Adipocyte (in vitro differentiated cells): Measurements from ENCODE around the gene FAM171A2.
"Not testable (repeated sequence)": the region's sequence is repeated elsewhere in the genome, so short reads cannot be mapped to it uniquely, and the experiment has no call there.

ENCODE experiments used
- DNase-seq: peaks from one replicate; pipeline ENCODE4 v3.0.0-alpha.2; 2015; ENCODE audit warnings: low read depth
- H3K27me3 ChIP-seq: replicated peaks from 2 replicates; pipeline ENCODE4 v1.7.0; 2013; ENCODE audit warnings: mild to moderate bottlenecking, low read length, moderate library complexity; ENCODE audit not compliant: control insufficient read depth, insufficient read depth
- H3K36me3 ChIP-seq: 2 replicates; pipeline ENCODE4 v1.7.0; 2013; ENCODE audit warnings: low read length, mild to moderate bottlenecking, moderate library complexity; ENCODE audit not compliant: control insufficient read depth, insufficient read depth, severe bottlenecking
- H3K4me1 ChIP-seq: 2 replicates; pipeline ENCODE4 v1.7.0; 2013; ENCODE audit warnings: mild to moderate bottlenecking, low read length, moderate library complexity; ENCODE audit not compliant: control insufficient read depth, insufficient read depth
- H3K4me3 ChIP-seq: 2 replicates; pipeline ENCODE4 v1.7.0; 2013; ENCODE audit warnings: mild to moderate bottlenecking, low read length, moderate library complexity
- H3K9ac ChIP-seq: 2 replicates; pipeline ENCODE4 v1.7.0; 2013; ENCODE audit warnings: mild to moderate bottlenecking, low read length, moderate library complexity
- H3K9me3 ChIP-seq: 2 replicates; pipeline ENCODE4 v1.7.0; 2013; ENCODE audit warnings: mild to moderate bottlenecking, low read length, moderate library complexity; ENCODE audit not compliant: control insufficient read depth

The FAM171A2 gene

GRCh38 chr17:44363613-44364159, at the start of gene FAM171A2:
Gene FAM171A2, minus strand, starts transcription at chr17:44363853. Its CDS starts 139 bp downstream, at chr17:44363714.
- Histone ChIP-seq H3K4me3 (peak within 1 kb of the TSS; percentile 83), H3K4me1 (peaks cover 20% of the 10 kb centered on the region), H3K9me3 (no peaks in the 10 kb centered on the region), H3K27me3 (peaks cover 8% of the 10 kb centered on the region), H3K36me3 (no peaks in the 10 kb centered on the region), H3K9ac (peak within 1 kb of the TSS; percentile 85)
- DNase-seq, result peak; percentile 87

GRCh38 chr17:44409309-44410028, 45.8 kb upstream of the FAM171A2 start:
- Histone ChIP-seq H3K4me1 (peaks cover 10% of the 10 kb centered on the region), H3K9me3 (no peaks in the 10 kb centered on the region), H3K36me3 (peaks cover 8% of the 10 kb centered on the region), H3K27me3 (no peaks in the 10 kb centered on the region), H3K4me3 (no peak overlapping the region), H3K9ac (no peak overlapping the region)
- DNase-seq, result no peak

GRCh38 chr17:44408786-44409185, 45.1 kb upstream of the FAM171A2 start:
- Histone ChIP-seq H3K36me3 (peaks cover 15% of the 10 kb centered on the region), H3K9ac (no peak overlapping the region), H3K9me3 (no peaks in the 10 kb centered on the region), H3K4me1 (peaks cover 6% of the 10 kb centered on the region), H3K4me3 (no peak overlapping the region), H3K27me3 (no peaks in the 10 kb centered on the region)
- no peak for DNase-seq

GRCh38 chr17:44402564-44403172, 39.0 kb upstream of the FAM171A2 start:
- peaks cover 6% of the 10 kb centered on the region for H3K4me1 ChIP-seq
- no peaks in the 10 kb centered on the region for H3K27me3 ChIP-seq
- no peaks in the 10 kb centered on the region for H3K9me3 ChIP-seq
- H3K9ac ChIP-seq, result no peak overlapping the region
- no peak overlapping the region for H3K4me3 ChIP-seq
- H3K36me3 ChIP-seq, result peaks cover 61% of the 10 kb centered on the region
- no peak for DNase-seq

GRCh38 chr17:44400226-44400847, 36.7 kb upstream of the FAM171A2 start:
- no peak overlapping the region for H3K9ac ChIP-seq
- no peaks in the 10 kb centered on the region for H3K27me3 ChIP-seq
- no peaks in the 10 kb centered on the region for H3K4me1 ChIP-seq
- H3K9me3 ChIP-seq, result no peaks in the 10 kb centered on the region
- peaks cover 76% of the 10 kb centered on the region for H3K36me3 ChIP-seq
- peak; percentile 60 for DNase-seq
- H3K4me3 ChIP-seq, result no peak overlapping the region

GRCh38 chr17:44398692-44399691, 35.3 kb upstream of the FAM171A2 start:
- Histone ChIP-seq H3K9me3 (no peaks in the 10 kb centered on the region), H3K4me3 (no peak overlapping the region), H3K36me3 (peaks cover 67% of the 10 kb centered on the region), H3K27me3 (no peaks in the 10 kb centered on the region), H3K9ac (no peak overlapping the region), H3K4me1 (no peaks in the 10 kb centered on the region)
- DNase-seq, result no peak

- Histone ChIP-seq H3K9ac (no peak overlapping the region), H3K4me3 (no peak overlapping the region), H3K4me1 (no peaks in the 10 kb centered on the region), H3K36me3 (peaks cover 63% of the 10 kb centered on the region), H3K27me3 (no peaks in the 10 kb centered on the region), H3K9me3 (no peaks in the 10 kb centered on the region)
- no peak for DNase-seq
Observed at GRCh38 chr17:44397479-44398440, 34.1 kb upstream of the FAM171A2 start.

GRCh38 chr17:44396946-44397345, 33.3 kb upstream of the FAM171A2 start:
- H3K4me1 ChIP-seq, result no peaks in the 10 kb centered on the region
- no peak overlapping the region for H3K9ac ChIP-seq
- no peaks in the 10 kb centered on the region for H3K9me3 ChIP-seq
- peaks cover 56% of the 10 kb centered on the region for H3K36me3 ChIP-seq
- no peak overlapping the region for H3K4me3 ChIP-seq
- no peak for DNase-seq
- no peaks in the 10 kb centered on the region for H3K27me3 ChIP-seq

GRCh38 chr17:44394833-44395232, 31.2 kb upstream of the FAM171A2 start:
- Histone ChIP-seq H3K9me3 (no peaks in the 10 kb centered on the region), H3K27me3 (no peaks in the 10 kb centered on the region), H3K4me3 (no peak overlapping the region), H3K4me1 (no peaks in the 10 kb centered on the region), H3K9ac (no peak overlapping the region), H3K36me3 (peaks cover 37% of the 10 kb centered on the region)
- DNase-seq, result no peak

GRCh38 chr17:44394112-44394511, 30.5 kb upstream of the FAM171A2 start:
- not testable (repeated sequence) for H3K4me3 ChIP-seq, H3K9ac ChIP-seq, H3K27me3 ChIP-seq, DNase-seq, H3K4me1 ChIP-seq, H3K9me3 ChIP-seq
- H3K36me3 ChIP-seq, result peaks cover 30% of the 10 kb centered on the region
